ENCODE data around the gene ULK3. TPM values are rescaled to one million over a fixed set of nuclear protein-coding genes. Genes with fewer than 3 reads are reported as not detected.

The ULK3 gene
- total and polyA plus RNA-seq, 12 donors = 21.3 to 56.3 (median 24.7) TPM

DNA sequence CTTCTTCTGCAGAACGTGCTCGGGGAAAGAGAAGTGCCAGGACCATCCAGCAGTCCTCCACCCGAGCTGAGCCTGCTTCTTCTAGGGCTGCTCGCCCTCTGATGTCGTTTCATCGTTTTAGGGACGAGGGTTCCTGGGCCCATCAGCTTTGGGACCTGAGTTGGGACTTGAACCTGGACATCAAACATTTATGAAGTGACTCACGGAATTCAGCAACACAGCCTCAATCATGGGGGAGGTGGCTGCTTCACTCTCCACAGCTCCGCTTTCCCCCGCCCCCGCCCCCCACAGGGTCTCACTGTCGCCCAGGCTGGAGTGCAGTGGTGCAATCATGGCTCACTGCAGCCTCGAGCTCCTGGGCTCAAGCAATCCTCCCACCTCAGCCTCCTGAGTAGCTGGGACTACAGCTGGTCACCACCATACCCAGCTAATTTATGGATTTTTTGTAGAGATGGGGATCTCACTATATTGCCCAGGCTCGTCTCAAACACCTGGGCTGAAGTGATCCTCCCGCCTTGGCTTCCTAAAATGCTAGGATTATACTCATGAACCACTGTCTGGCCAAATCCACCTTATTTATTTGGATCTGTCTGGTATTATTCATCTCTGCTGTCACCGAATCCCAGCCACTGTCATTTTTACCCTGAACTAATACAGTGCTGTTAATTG lies 30.9 kb upstream of the ULK3 start:
- intact Hi-C loops (cut with DNase I) = no loop called here
- Histone ChIP-seq H3K9me3 (no peaks in the 10 kb centered on the region), H3K27ac (peak overlapping the region; percentile 62 to 97 (median 94)), H3K36me3 (peaks cover 0 to under 1% (median 0%) of the 10 kb centered on the region in 9 donors), H3K4me1 (peaks cover 12 to 46% (median 43%) of the 10 kb centered on the region in 9 donors), H3K4me3 (peak overlapping the region; percentile 57 to 94 (median 68)), H3K27me3 (no peaks in the 10 kb centered on the region)
- TF ChIP-seq, protein P1, sequence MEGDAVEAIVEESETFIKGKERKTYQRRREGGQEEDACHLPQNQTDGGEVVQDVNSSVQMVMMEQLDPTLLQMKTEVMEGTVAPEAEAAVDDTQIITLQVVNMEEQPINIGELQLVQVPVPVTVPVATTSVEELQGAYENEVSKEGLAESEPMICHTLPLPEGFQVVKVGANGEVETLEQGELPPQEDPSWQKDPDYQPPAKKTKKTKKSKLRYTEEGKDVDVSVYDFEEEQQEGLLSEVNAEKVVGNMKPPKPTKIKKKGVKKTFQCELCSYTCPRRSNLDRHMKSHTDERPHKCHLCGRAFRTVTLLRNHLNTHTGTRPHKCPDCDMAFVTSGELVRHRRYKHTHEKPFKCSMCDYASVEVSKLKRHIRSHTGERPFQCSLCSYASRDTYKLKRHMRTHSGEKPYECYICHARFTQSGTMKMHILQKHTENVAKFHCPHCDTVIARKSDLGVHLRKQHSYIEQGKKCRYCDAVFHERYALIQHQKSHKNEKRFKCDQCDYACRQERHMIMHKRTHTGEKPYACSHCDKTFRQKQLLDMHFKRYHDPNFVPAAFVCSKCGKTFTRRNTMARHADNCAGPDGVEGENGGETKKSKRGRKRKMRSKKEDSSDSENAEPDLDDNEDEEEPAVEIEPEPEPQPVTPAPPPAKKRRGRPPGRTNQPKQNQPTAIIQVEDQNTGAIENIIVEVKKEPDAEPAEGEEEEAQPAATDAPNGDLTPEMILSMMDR (IDR thresholded peaks at IDR 0.05) = no peak
- DNase-seq (peak in 1 of 2 donors; percentile 26), ATAC-seq (peak in 4 of 8 donors; percentile 2 to 29 (median 16))
- WGBS, 2 donors = 36 to 38% methylated on average over 16 of the region's 16 CpGs

DNA sequence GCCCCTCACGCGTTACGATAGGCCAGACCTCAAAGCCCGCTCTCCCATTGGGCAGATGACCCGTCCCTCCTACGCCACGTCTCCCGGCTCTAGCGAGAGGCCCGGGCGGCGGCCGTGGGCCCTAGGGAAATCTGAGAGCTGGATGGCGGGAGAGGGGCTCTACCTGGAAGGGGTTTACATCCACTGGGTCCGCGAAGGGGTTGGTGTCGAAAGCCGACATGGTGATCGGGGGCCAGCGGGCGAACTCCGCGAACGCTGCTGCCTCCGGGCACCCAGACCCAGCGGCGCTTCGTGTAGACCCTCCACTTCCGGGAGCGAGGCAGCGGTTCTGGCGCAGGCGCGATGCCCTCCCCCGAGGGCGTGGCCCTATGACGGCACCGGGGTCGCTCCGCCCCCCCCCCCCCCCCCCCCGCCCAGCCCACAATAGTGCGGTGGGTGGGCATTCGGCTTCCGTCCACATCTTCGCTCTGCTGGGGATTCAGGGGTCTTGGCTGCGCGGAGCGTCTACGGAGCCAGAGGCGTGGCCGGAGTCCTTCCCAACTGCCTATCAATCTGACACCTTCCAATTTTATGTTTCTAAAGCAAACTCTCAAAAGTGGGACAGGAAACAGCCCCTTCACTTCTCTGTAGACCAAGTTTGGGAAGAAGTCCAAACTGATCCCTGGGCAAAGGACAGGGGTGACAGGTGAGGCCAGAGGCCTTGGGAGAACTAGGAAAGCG lies 30.2 kb upstream of the ULK3 start, which contains the start of gene SCAMP2:
SCAMP2 (minus strand) TSS at position 330 of the 720 bp plus-strand sequence; CDS start at position 220, 110 bp downstream.
- H3K9me3 ChIP-seq = no peaks in the 10 kb centered on the region
- TF ChIP-seq, protein P1 (IDR thresholded peaks at IDR 0.05) = no peak
- H3K36me3 ChIP-seq = peaks cover 0 to 7% (median 0%) of the 10 kb centered on the region in 9 donors
- H3K27me3 ChIP-seq = no peaks in the 10 kb centered on the region
- DNase-seq (peak; percentile 93 to 96), ATAC-seq (peak; percentile 94 to 97 (median 96))
- 0 to 1% methylated on average over 41 to 51 of the region's 52 CpGs for WGBS, 2 donors
- H3K27ac ChIP-seq = peak within 1 kb of the TSS; percentile 62 to 97 (median 94)
- H3K4me3 ChIP-seq = peak within 1 kb of the TSS; percentile 57 to 94 (median 68)
- intact Hi-C loops (cut with DNase I) = no loop called here
- H3K4me1 ChIP-seq = peaks cover 12 to 53% (median 50%) of the 10 kb centered on the region in 9 donors

DNA sequence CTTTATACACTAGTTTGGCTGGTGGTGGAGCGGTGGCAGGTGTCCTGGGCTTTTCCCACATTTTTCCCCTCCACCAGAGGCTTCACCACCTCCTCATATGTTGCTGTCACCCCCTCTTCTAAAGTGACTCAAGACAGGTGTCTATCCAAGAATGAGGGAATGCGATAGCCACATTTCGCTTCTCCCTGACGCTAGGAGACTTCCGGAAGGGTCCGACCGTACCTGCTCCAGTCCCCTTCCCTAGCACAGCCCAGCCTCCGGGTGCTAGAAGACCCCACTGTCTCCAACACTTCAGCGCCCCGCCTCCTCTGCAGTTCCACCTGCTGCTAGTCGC lies 29.7 kb upstream of the ULK3 start:
- TF ChIP-seq, protein P1 (IDR thresholded peaks at IDR 0.05) = no peak
- Histone ChIP-seq H3K4me1 (peaks cover 17 to 58% (median 55%) of the 10 kb centered on the region in 9 donors), H3K27ac (peak overlapping the region; percentile 62 to 97 (median 94)), H3K36me3 (peaks cover 0 to 9% (median 0%) of the 10 kb centered on the region in 9 donors), H3K4me3 (peak overlapping the region; percentile 57 to 94 (median 68)), H3K9me3 (no peaks in the 10 kb centered on the region), H3K27me3 (no peaks in the 10 kb centered on the region)
- DNase-seq = no peak
- 1 to 2% methylated on average over 11 of the region's 11 CpGs for WGBS, 2 donors
- intact Hi-C loops (cut with DNase I) = no loop called here
- no peak for ATAC-seq

DNA sequence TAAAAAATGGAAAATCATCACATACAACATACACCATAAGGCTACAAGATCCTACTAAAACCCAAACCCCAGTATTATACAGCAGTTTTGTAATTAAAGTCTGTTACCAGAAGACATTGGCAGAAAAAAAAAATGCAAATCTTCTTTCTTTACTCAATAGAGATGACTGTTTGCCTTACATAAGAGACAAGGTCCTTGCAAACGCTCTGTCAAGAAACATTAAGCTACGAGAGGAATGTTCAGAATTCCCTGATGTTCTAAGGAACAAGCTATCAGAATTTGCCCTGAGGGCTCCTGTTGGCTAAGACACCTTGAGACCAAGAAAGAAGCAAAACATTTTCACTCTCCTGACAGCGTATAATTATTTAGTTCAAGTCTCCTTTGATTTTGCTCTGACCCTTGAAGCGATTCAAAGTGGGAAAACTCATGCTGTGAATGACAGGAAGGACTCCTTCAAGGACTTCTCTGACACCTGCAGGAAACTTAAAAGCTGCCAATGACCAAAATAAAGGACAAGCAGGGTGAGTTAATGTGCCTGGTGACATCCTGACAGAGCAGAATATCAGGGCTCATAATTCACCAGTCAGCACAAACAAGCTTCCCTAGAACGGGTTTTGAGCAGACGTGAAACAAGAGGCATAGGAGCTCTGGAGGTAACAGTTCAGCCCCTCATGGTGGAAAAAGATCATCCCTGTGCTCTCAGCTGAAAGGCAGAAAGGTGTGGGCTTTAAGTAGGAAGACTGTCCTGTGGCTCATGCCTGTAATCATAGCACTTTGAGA lies 27.7 kb upstream of the ULK3 start:
- Histone ChIP-seq H3K9me3 (no peaks in the 10 kb centered on the region), H3K36me3 (peaks cover 0 to 13% (median 0%) of the 10 kb centered on the region in 9 donors), H3K4me1 (peaks cover 21 to 79% (median 72%) of the 10 kb centered on the region in 9 donors), H3K27ac (peak overlapping the region in 9 of 10 donors; percentile 65 to 94 (median 78)), H3K4me3 (peak overlapping the region in 5 of 10 donors; percentile 1 to 64 (median 16)), H3K27me3 (no peaks in the 10 kb centered on the region)
- intact Hi-C loops (cut with DNase I) = no loop called here
- TF ChIP-seq, protein P1 (IDR thresholded peaks at IDR 0.05) = no peak
- WGBS, 2 donors = 30 to 33% methylated on average over 6 of the region's 6 CpGs
- ATAC-seq (no peak), DNase-seq (no peak)

Measured in heart right ventricle (tissue), 16 donors.